Vagina (tissue), 2 donors: ENCODE data around the gene PCGF1.

Experiments
- POLR2A ChIP-seq, 2 donors: fragments of 450-650 bp; IDR thresholded peaks; one replicate each; pipeline ENCODE4 v1.6.1; 2017; ENCODE audit warnings: antibody characterized with exemption in 2 of 2, mild to moderate bottlenecking in 2 of 2, moderate library complexity in 2 of 2
- POLR2AphosphoS5 ChIP-seq, 2 donors: sonication (generic); formaldehyde crosslinking; IDR thresholded peaks; one replicate each; pipeline ENCODE4 v1.9.0; 2017; ENCODE audit warnings: antibody characterized with exemption in 2 of 2, mild to moderate bottlenecking in 2 of 2, low read depth in 1 of 2; ENCODE audit not compliant: insufficient read depth in 1 of 2
- TF ChIP-seq, protein P1 (sequence below), 3 experiments: fragments of 450-650 bp in 2 of 3; fragments of 200-600 bp in 1 of 3; sonication (generic) in 1 of 3; IDR thresholded peaks; one replicate each; pipeline ENCODE4 v1.5.1; 2017 to 2019; ENCODE audit warnings: antibody characterized with exemption in 3 of 3, mild to moderate bottlenecking in 2 of 3, moderate library complexity in 2 of 3

GRCh38 chr2:74532222-74532621 is 24.7 kb upstream of the PCGF1 start:
- TF ChIP-seq, protein P1, sequence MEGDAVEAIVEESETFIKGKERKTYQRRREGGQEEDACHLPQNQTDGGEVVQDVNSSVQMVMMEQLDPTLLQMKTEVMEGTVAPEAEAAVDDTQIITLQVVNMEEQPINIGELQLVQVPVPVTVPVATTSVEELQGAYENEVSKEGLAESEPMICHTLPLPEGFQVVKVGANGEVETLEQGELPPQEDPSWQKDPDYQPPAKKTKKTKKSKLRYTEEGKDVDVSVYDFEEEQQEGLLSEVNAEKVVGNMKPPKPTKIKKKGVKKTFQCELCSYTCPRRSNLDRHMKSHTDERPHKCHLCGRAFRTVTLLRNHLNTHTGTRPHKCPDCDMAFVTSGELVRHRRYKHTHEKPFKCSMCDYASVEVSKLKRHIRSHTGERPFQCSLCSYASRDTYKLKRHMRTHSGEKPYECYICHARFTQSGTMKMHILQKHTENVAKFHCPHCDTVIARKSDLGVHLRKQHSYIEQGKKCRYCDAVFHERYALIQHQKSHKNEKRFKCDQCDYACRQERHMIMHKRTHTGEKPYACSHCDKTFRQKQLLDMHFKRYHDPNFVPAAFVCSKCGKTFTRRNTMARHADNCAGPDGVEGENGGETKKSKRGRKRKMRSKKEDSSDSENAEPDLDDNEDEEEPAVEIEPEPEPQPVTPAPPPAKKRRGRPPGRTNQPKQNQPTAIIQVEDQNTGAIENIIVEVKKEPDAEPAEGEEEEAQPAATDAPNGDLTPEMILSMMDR (IDR thresholded peaks at IDR 0.05), result no peak
- TF ChIP-seq POLR2AphosphoS5 (IDR thresholded peaks at IDR 0.05; ENCODE audit: insufficient read depth in 1 of 2, low read depth in 1 of 2) (no peak), POLR2A (IDR thresholded peaks at IDR 0.05) (no peak)
